Spleen (tissue), 11 donors: Measurements from ENCODE around the gene WDR86. TPM values are rescaled to one million over a fixed set of nuclear protein-coding genes. Genes with fewer than 3 reads are reported as not detected.

Experiments
- DNase-seq: peaks from one replicate; pipeline ENCODE4 v3.0.0-alpha.2; 2020
- H3K27ac ChIP-seq, 8 donors: fragments of 200-600 bp; sonication (generic) in 7 of 8; 1 replicate in 4 of 8; 2 replicates in 4 of 8; pipeline versions ENCODE4 v1.5.0 to v1.8.0; 2016 to 2021; ENCODE audit warnings: inconsistent platforms in 4 of 8, mild to moderate bottlenecking in 4 of 8, moderate library complexity in 1 of 8
- H3K27me3 ChIP-seq, 7 donors: fragments of 200-600 bp; sonication (generic) in 6 of 7; replicated peaks in 1 of 7; 1 replicate in 4 of 7; 2 replicates in 3 of 7; pipeline versions ENCODE4 v1.5.0 to v1.8.0; 2016 to 2021; ENCODE audit warnings: inconsistent platforms in 3 of 7, mild to moderate bottlenecking in 1 of 7
- H3K36me3 ChIP-seq, 6 donors: fragments of 200-600 bp; sonication (generic) in 5 of 6; 1 replicate in 4 of 6; 2 replicates in 2 of 6; pipeline versions ENCODE4 v1.5.0 to v1.8.0; 2016 to 2021; ENCODE audit warnings: inconsistent platforms in 2 of 6
- H3K4me1 ChIP-seq, 6 donors: fragments of 200-600 bp; sonication (generic) in 5 of 6; 1 replicate in 3 of 6; 2 replicates in 3 of 6; pipeline versions ENCODE4 v1.5.0 to v1.8.0; 2016 to 2021; ENCODE audit warnings: inconsistent platforms in 3 of 6
- H3K4me3 ChIP-seq, 8 donors: fragments of 200-600 bp; sonication (generic) in 7 of 8; 1 replicate in 4 of 8; 2 replicates in 4 of 8; pipeline versions ENCODE4 v1.5.0 to v1.8.0; 2016 to 2021; ENCODE audit warnings: inconsistent platforms in 4 of 8, mild to moderate bottlenecking in 4 of 8, moderate library complexity in 2 of 8
- H3K9me3 ChIP-seq, 8 donors: fragments of 200-600 bp; sonication (generic) in 7 of 8; 1 replicate in 4 of 8; 2 replicates in 4 of 8; pipeline versions ENCODE4 v1.5.0 to v1.8.0; 2016 to 2021; ENCODE audit warnings: inconsistent platforms in 4 of 8
- CTCF ChIP-seq, 11 experiments: fragments of 200-600 bp in 7 of 11; fragments of 450-650 bp in 4 of 11; sonication (generic) in 4 of 11; IDR thresholded peaks in 8 of 11; conservative IDR thresholded peaks in 3 of 11; 1 replicate in 7 of 11; 2 replicates in 4 of 11; pipeline versions ENCODE4 v1.4.0 to v1.8.0; 2016 to 2021; ENCODE audit warnings: antibody characterized with exemption in 11 of 11, inconsistent platforms in 4 of 11, mild to moderate bottlenecking in 1 of 11
- POLR2A ChIP-seq, 3 donors: fragments of 450-650 bp; IDR thresholded peaks; one replicate each; pipeline ENCODE4 v1.5.1; 2017; ENCODE audit warnings: antibody characterized with exemption in 3 of 3, mild to moderate bottlenecking in 1 of 3
- POLR2AphosphoS5 ChIP-seq, 3 donors: sonication (generic); formaldehyde crosslinking; IDR thresholded peaks; one replicate each; pipeline ENCODE4 v1.5.1; 2017; ENCODE audit warnings: antibody characterized with exemption in 3 of 3
- WGBS, 5 donors: extraction: QIAGEN DNeasy Blood & Tissue Kit in 3 of 5; methylation state at CpG; one replicate each; pipeline versions ENCODE4 v1.1.5 to v1.1.7; 2013 to 2018; 5-methylcytosine and 5-hydroxymethylcytosine counted together
- intact Hi-C: fragments of 100-400 bp; cut with DNase I; formaldehyde crosslinking; loops from one replicate; pipeline ENCODE4 v1.15.0; 2023; ENCODE audit warnings: low total_unique reads
- polyA plus RNA-seq, 3 donors: library from polyadenylated mRNA; stranded (reverse); fragments of 200-250 nt; gene quantifications; one replicate each; pipeline ENCODE4 v1.2.1, GENCODE V29; 2013
- total RNA-seq, 7 donors: library from RNA; depleted of rRNA in 3 of 7; stranded (reverse); fragments of >200 nt in 3 of 7; fragmentation: NEBNext Ultra II Directional in 4 of 7; extraction: Animal tissue kit (Norgen Biotek cat#: 25700) in 4 of 7; gene quantifications; one replicate each; pipeline versions ENCODE4 v1.1.0 to v1.2.1, GENCODE V29; 2016 to 2021
- donor health status: healthy with polysubstance abuse.
- donor health status: DM: no; HTN: no; CAD: no; lungs with moderate emphysema.
- donor health status: DM: no; HTN: no; CAD: no.
- donor health status: Bipolar disorder and iron deficiency.
- donor health status: healthy.
- donor health status: DM: no; HTN: no; CAD: no.
- donor health status: DM: yes; HTN: yes; CAD: no.

The WDR86 gene
- total and polyA plus RNA-seq, 10 donors = 2.8 to 71.9 (median 49.2) TPM

- 21 to 44% (median 26%) methylated on average over 35 to 55 of the region's 55 CpGs for WGBS, 5 donors
- H3K4me1 ChIP-seq = peaks cover 0 to 65% (median 40%) of the 10 kb centered on the region in 6 donors
These were observed 860 bp upstream of the WDR86 start for GRCh38 chr7:151410405-151411390.

GRCh38 chr7:151408839-151409666, 785 bp downstream of the WDR86 start:
- WGBS, 5 donors = 3 to 9% (median 5%) methylated on average over 22 to 61 of the region's 61 CpGs
- Histone ChIP-seq H3K4me3 (peak overlapping the region; percentile 42 to 75 (median 48)), H3K36me3 (no peaks in the 10 kb centered on the region), H3K27me3 (peaks cover 2 to 49% (median 25%) of the 10 kb centered on the region in 7 donors), H3K9me3 (no peaks in the 10 kb centered on the region), H3K4me1 (peaks cover 10 to 79% (median 52%) of the 10 kb centered on the region in 6 donors), H3K27ac (peak overlapping the region; percentile 70 to 93 (median 89))
- TF ChIP-seq CTCF (IDR thresholded peaks at IDR 0.05 in 8 of 11, conservative IDR thresholded peaks at IDR 0.05 in 3 of 11) = no peak
- peak in 1 of 3 donors; percentile 50 for TF ChIP-seq POLR2A (IDR thresholded peaks at IDR 0.05)
- TF ChIP-seq POLR2AphosphoS5 (IDR thresholded peaks at IDR 0.05) = peak; percentile 48 to 75 (median 71)
- intact Hi-C loops = no loop called here
- DNase-seq = peak; percentile 77

More at GRCh38 chr7:151410405-151411390, 860 bp upstream of the WDR86 start:
- DNase-seq = peak; percentile 77
- H3K4me3 ChIP-seq = peak overlapping the region; percentile 42 to 75 (median 48)
- H3K9me3 ChIP-seq = no peaks in the 10 kb centered on the region
- H3K27ac ChIP-seq = peak overlapping the region; percentile 70 to 93 (median 89)
- no peaks in the 10 kb centered on the region for H3K36me3 ChIP-seq
- peaks cover 2 to 49% (median 25%) of the 10 kb centered on the region in 7 donors for H3K27me3 ChIP-seq
- intact Hi-C loops = no loop called here
- TF ChIP-seq CTCF (IDR thresholded peaks at IDR 0.05 in 8 of 11, conservative IDR thresholded peaks at IDR 0.05 in 3 of 11) (no peak), POLR2AphosphoS5 (IDR thresholded peaks at IDR 0.05) (peak in 2 of 3 donors; percentile 23 to 54), POLR2A (IDR thresholded peaks at IDR 0.05) (no peak)

GRCh38 chr7:151408498-151408838, 1.4 kb downstream of the WDR86 start:
- peak overlapping the region; percentile 70 to 93 (median 89) for H3K27ac ChIP-seq
- peak overlapping the region; percentile 42 to 75 (median 48) for H3K4me3 ChIP-seq

More at GRCh38 chr7:151408498-151408838, 1.4 kb downstream of the WDR86 start:
- Histone ChIP-seq H3K27me3 (peaks cover 2 to 49% (median 25%) of the 10 kb centered on the region in 7 donors), H3K4me1 (peaks cover 15 to 85% (median 57%) of the 10 kb centered on the region in 6 donors), H3K36me3 (no peaks in the 10 kb centered on the region), H3K9me3 (no peaks in the 10 kb centered on the region)
- 72 to 84% (median 80%) methylated on average over 7 of the region's 7 CpGs for WGBS, 5 donors
- intact Hi-C loops = no loop called here
- TF ChIP-seq CTCF (IDR thresholded peaks at IDR 0.05 in 8 of 11, conservative IDR thresholded peaks at IDR 0.05 in 3 of 11) (no peak), POLR2AphosphoS5 (IDR thresholded peaks at IDR 0.05) (peak in 1 of 3 donors; percentile 3)
- DNase-seq = no peak
